Gastrocnemius medialis (tissue), 4 donors: ENCODE measurements around the gene NUTM1.

Experiments
- CTCF ChIP-seq, 5 experiments: fragments of 450-650 bp in 3 of 5; fragments of 200-600 bp in 2 of 5; sonication (generic) in 2 of 5; IDR thresholded peaks in 4 of 5; conservative IDR thresholded peaks in 1 of 5; 1 replicate in 4 of 5; 2 replicates in 1 of 5; pipeline ENCODE4 v1.5.1; 2016 to 2019; ENCODE audit warnings: antibody characterized with exemption in 5 of 5, mild to moderate bottlenecking in 3 of 5, moderate library complexity in 3 of 5
- POLR2A ChIP-seq, 2 donors: fragments of 450-650 bp; IDR thresholded peaks; one replicate each; pipeline ENCODE4 v1.6.1; 2017; ENCODE audit warnings: antibody characterized with exemption in 2 of 2, mild to moderate bottlenecking in 2 of 2, moderate library complexity in 2 of 2

GRCh38 chr15:34324933-34325332 lies 18.2 kb upstream of the NUTM1 start:
- TF ChIP-seq POLR2A (IDR thresholded peaks at IDR 0.05) (no peak), CTCF (IDR thresholded peaks at IDR 0.05 in 4 of 5, conservative IDR thresholded peaks at IDR 0.05 in 1 of 5) (no peak)
